GM12878 (cell line): ENCODE data around the gene PKP3. TPM values are rescaled to one million over a fixed set of nuclear protein-coding genes. Genes with fewer than 3 reads are reported as not detected.

Experiments
- ATAC-seq: fragments of 200-7000 bp; cut with Tn5 transposase; 3 replicates; pipeline ENCODE4 v1.9.1; 2020; ENCODE audit warnings: mild to moderate bottlenecking, moderate library complexity
- BruUV-seq: library from RNA; stranded (reverse); fragments of 400-500 nt; replicated peaks from 2 replicates; lab custom pipeline; 2021; lab: Mats Ljungman, UMichigan
- CTCF ChIA-PET: fragments of 300-600 bp; sonication (Branson Sonifier 250); formaldehyde crosslinking; extraction: SDS; loops from one replicate; lab custom pipeline; 2021; ENCODE audit warnings: inconsistent platforms; lab: Yijun Ruan, JAX
- POLR2A ChIA-PET: fragments of 350-600 bp; formaldehyde crosslinking; extraction: SDS; loops from one replicate; lab custom pipeline; 2021; ENCODE audit warnings: inconsistent platforms; lab: Charles Lee
- RAD21 ChIA-PET: fragments of 300-600 bp; sonication (Branson Sonifier 250); formaldehyde crosslinking; loops from one replicate; lab custom pipeline; 2023; ENCODE audit warnings: antibody characterized with exemption; ENCODE audit not compliant: unreplicated experiment; lab: Charles Lee
- SMC1A ChIA-PET: fragments of 300-600 bp; sonication (Branson Sonifier 250); formaldehyde crosslinking; loops from one replicate; lab custom pipeline; 2023; ENCODE audit not compliant: unreplicated experiment, uncharacterized antibody; lab: Charles Lee
- DNase-seq: peaks from one replicate; pipeline ENCODE4 v3.0.0-alpha.2; 2011; ENCODE audit warnings: low read depth, low spot score
- FAIRE-seq: peaks from 3 replicates; lab custom pipeline; 2011; peaks lifted over from hg19 to GRCh38; lab: Jason Lieb, UNC
- H2AFZ ChIP-seq: 2 replicates; pipeline ENCODE4 v1.6.0; 2011; ENCODE audit warnings: low read depth, low read length, control low read depth; ENCODE audit not compliant: control insufficient read depth
- H3K27ac ChIP-seq: 2 replicates; pipeline ENCODE4 v1.5.1; 2011; ENCODE audit warnings: control low read depth; ENCODE audit not compliant: control insufficient read depth, insufficient read depth
- H3K27me3 ChIP-seq, 2 experiments: replicated peaks in 1 of 2; 2 replicates each; pipeline versions ENCODE4 v1.6.0 to v1.6.1; 2011; ENCODE audit warnings: low read length in 1 of 2; ENCODE audit not compliant: control insufficient read depth in 2 of 2, insufficient read depth in 2 of 2
- H3K36me3 ChIP-seq, 2 experiments: 2 replicates each; pipeline ENCODE4 v1.5.1; 2011; ENCODE audit warnings: low read length in 1 of 2; ENCODE audit not compliant: control insufficient read depth in 2 of 2, insufficient read depth in 2 of 2
- H3K4me1 ChIP-seq: 2 replicates; pipeline ENCODE4 v1.6.1; 2011; ENCODE audit warnings: mild to moderate bottlenecking, low read length, moderate library complexity, mixed read lengths; ENCODE audit not compliant: control insufficient read depth, insufficient read depth
- H3K4me2 ChIP-seq: 2 replicates; pipeline ENCODE4 v1.6.0; 2011; ENCODE audit warnings: control low read depth; ENCODE audit not compliant: control insufficient read depth, insufficient read depth
- H3K4me3 ChIP-seq: fragments of 200-600 bp; sonication (generic); 2 replicates; pipeline ENCODE4 v1.5.1; 2016
- H3K79me2 ChIP-seq: 2 replicates; pipeline ENCODE4 v1.6.0; 2011; ENCODE audit warnings: low read length; ENCODE audit not compliant: control insufficient read depth, insufficient read depth
- H3K9ac ChIP-seq: 2 replicates; pipeline ENCODE4 v1.8.0; 2011; ENCODE audit warnings: low read length, control low read depth, mixed read lengths; ENCODE audit not compliant: control insufficient read depth, insufficient read depth
- H3K9me3 ChIP-seq: replicated peaks from 3 replicates; pipeline ENCODE4 v1.5.1; 2011; ENCODE audit warnings: mild to moderate bottlenecking, low read length; ENCODE audit not compliant: control insufficient read depth, insufficient read depth
- H4K20me1 ChIP-seq: 2 replicates; pipeline ENCODE4 v1.6.0; 2011; ENCODE audit not compliant: control insufficient read depth, insufficient read depth
- BACH1 ChIP-seq: fragments of 450-650 bp; IDR thresholded peaks from 2 replicates; pipeline ENCODE4 v1.6.1; 2017; ENCODE audit warnings: mild to moderate bottlenecking, borderline replicate concordance
- CBFB ChIP-seq: IDR thresholded peaks from 2 replicates; pipeline ENCODE4 v1.6.1; 2016; ENCODE audit warnings: antibody characterized with exemption, low read depth
- CHD2 ChIP-seq: IDR thresholded peaks from 2 replicates; pipeline ENCODE4 v1.6.1; 2011; ENCODE audit warnings: low read depth, low read length, improper control_type of control experiment, borderline replicate concordance
- EGR1 ChIP-seq, 2 experiments: IDR thresholded peaks; 1 replicate in 1 of 2; 2 replicates in 1 of 2; pipeline ENCODE4 v1.6.1; 2011 to 2012; ENCODE audit warnings: low read depth in 2 of 2, low read length in 2 of 2, borderline replicate concordance in 1 of 2, mild to moderate bottlenecking in 1 of 2, moderate library complexity in 1 of 2
- FOS ChIP-seq: IDR thresholded peaks from 3 replicates; pipeline ENCODE4 v1.6.1; 2011; ENCODE audit warnings: borderline replicate concordance; ENCODE audit not compliant: insufficient read length; ENCODE audit errors: extremely low read depth
- HDAC6 ChIP-seq: fragments of 200-600 bp; sonication (generic); IDR thresholded peaks from one replicate; pipeline ENCODE4 v1.8.0; 2017; ENCODE audit warnings: antibody characterized with exemption; ENCODE audit not compliant: unreplicated experiment
- JUNB ChIP-seq: IDR thresholded peaks from 2 replicates; pipeline ENCODE4 v1.6.1; 2016; ENCODE audit warnings: antibody characterized with exemption, mild to moderate bottlenecking
- NFIC ChIP-seq: IDR thresholded peaks from 2 replicates; pipeline ENCODE4 v1.6.1; 2012; ENCODE audit warnings: low read depth, mild to moderate bottlenecking, inconsistent platforms, low read length, moderate library complexity
- NR2F1 ChIP-seq: fragments of 450-650 bp; conservative IDR thresholded peaks from 2 replicates; pipeline ENCODE4 v1.6.1; 2017; ENCODE audit warnings: mild to moderate bottlenecking
- SRF ChIP-seq, 2 experiments: IDR thresholded peaks; 2 replicates each; pipeline ENCODE4 v1.6.1; 2011; ENCODE audit warnings: low read depth in 2 of 2, low read length in 2 of 2, mild to moderate bottlenecking in 1 of 2, moderate library complexity in 1 of 2
- TCF7 ChIP-seq: IDR thresholded peaks from 2 replicates; pipeline ENCODE4 v1.6.1; 2014; ENCODE audit warnings: antibody characterized with exemption, borderline replicate concordance
- ZNF622 ChIP-seq: fragments of 450-650 bp; IDR thresholded peaks from 2 replicates; pipeline ENCODE4 v1.6.1; 2017; ENCODE audit warnings: mild to moderate bottlenecking, inconsistent platforms
- WGBS: methylation state at CpG from one replicate; pipeline ENCODE4 v1.1.6; 2016; ENCODE audit warnings: low lambda C conversion rate; ENCODE audit not compliant: insufficient replicate concordance, insufficient coverage; ENCODE audit errors: missing lambda C conversion rate; 5-methylcytosine and 5-hydroxymethylcytosine counted together
- in situ Hi-C: fragments of 300-500 bp; cut with MboI; formaldehyde crosslinking; loops from 9 replicates; pipeline ENCODE4 v1.14.3; 2018; ENCODE audit warnings: mixed read lengths
- intact Hi-C: fragments of 100-400 bp; cut with micrococcal nuclease; formaldehyde crosslinking; loops from one replicate; pipeline ENCODE4 v1.14.2; 2022; ENCODE audit not compliant: unreplicated experiment
- polyA plus RNA-seq, 11 experiments: library from polyadenylated mRNA; depleted of rRNA in 4 of 11; unstranded in 6 of 11; stranded (reverse) in 5 of 11; fragments of >200 nt; fragmentation: Nextera tagmentation in 4 of 11; fragmentation: Illumina TruSeq in 1 of 11; extraction: Ambion mirVana in 4 of 11; extraction: Trizol in 1 of 11; gene quantifications; 1 replicate in 1 of 11; 2 replicates in 10 of 11; pipeline versions ENCODE4 v1.2.1 to v1.2.3, GENCODE V29; 2011 to 2016; ENCODE audit warnings: inconsistent platforms in 2 of 11, missing spikeins in 2 of 11, low read depth in 1 of 11
- total RNA-seq, 4 experiments: library from RNA; depleted of rRNA in 3 of 4; stranded (reverse); fragments of >200 nt in 3 of 4; fragmentation: Illumina TruSeq in 1 of 4; extraction: Trizol in 1 of 4; gene quantifications; 2 replicates each; pipeline versions ENCODE4 v1.2.1 to v1.2.3, GENCODE V29; 2013 to 2021
- TF ChIP-seq, protein P1 (sequence below): fragments of 450-650 bp; IDR thresholded peaks from 2 replicates; pipeline ENCODE4 v1.6.1; 2017; ENCODE audit warnings: borderline replicate concordance
- TF ChIP-seq, protein P2 (sequence below): fragments of 450-650 bp; formaldehyde crosslinking; IDR thresholded peaks from 2 replicates; pipeline ENCODE4 v1.4.0; 2020; ENCODE audit warnings: mild to moderate bottlenecking, moderate library complexity

The PKP3 gene
- total and polyA plus RNA-seq, 10 of the 15 experiments (the other 5 are each of a cell fraction or from before 2014, with no cell fraction given): 0.45 to 0.90 TPM; not detected in 8

DNA sequence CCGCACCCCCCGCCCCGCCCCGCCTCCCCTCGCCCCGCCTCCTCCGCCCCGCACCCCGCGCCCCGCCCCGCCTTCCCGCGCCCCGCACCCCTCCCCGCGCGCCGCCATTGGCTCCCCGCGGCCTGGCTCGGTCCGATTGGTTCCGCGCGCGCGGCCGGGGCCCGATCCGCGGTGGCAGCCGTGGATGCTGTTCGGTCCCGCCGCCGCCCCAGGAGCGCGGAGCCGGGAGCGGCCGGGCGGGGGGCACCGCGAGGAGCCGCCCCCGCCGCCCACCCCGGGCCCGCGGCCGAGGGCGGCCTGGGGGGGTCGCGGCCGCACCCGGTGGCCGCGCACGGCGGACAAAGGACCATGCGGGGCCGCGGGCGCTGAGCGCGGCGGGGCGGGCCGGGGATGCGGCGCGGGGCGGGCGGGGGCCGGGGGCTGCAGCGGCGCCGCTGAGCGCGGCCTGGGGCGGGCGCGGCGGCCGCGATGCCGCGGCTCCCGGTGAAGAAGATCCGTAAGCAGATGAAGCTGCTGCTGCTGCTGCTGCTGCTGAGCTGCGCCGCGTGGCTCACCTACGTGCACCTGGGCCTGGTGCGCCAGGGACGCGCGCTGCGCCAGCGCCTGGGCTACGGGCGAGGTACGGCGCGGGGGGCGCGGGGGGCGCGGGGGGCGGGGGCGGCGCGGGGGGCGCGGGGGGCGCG lies 24.5 kb upstream of the PKP3 start, which contains the start of gene B4GALNT4:
TSS of gene B4GALNT4 (plus strand) at position 164 of the 683 bp plus-strand sequence. CDS start at position 469, 305 bp downstream.
- H4K20me1 ChIP-seq: no peaks in the 10 kb centered on the region
- intact Hi-C loops: no loop called here
- no TSS peak for BruUV-seq
- DNase-seq: no peak
- H3K4me1 ChIP-seq: no peaks in the 10 kb centered on the region
- in situ Hi-C loops: loop anchor here (10.0 kb wide), 1 partner anchor 165 kb away; the partner anchor contains the start of genes BET1L and RIC8A
- ChIA-PET SMC1A (no interaction called here), POLR2A (no interaction called here), CTCF (no interaction called here), RAD21 (no interaction called here)
- TF ChIP-seq HDAC6: no peak
- TF ChIP-seq EGR1 (IDR thresholded peaks at IDR 0.05; ENCODE audit: borderline replicate concordance in 1 of 2, low read depth in 2 of 2, low read length in 2 of 2): no peak
- TF ChIP-seq SRF (IDR thresholded peaks at IDR 0.05; ENCODE audit: low read depth in 2 of 2, low read length in 2 of 2): no peak
- TF ChIP-seq, protein P1, sequence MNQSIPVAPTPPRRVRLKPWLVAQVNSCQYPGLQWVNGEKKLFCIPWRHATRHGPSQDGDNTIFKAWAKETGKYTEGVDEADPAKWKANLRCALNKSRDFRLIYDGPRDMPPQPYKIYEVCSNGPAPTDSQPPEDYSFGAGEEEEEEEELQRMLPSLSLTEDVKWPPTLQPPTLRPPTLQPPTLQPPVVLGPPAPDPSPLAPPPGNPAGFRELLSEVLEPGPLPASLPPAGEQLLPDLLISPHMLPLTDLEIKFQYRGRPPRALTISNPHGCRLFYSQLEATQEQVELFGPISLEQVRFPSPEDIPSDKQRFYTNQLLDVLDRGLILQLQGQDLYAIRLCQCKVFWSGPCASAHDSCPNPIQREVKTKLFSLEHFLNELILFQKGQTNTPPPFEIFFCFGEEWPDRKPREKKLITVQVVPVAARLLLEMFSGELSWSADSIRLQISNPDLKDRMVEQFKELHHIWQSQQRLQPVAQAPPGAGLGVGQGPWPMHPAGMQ: no peak
- no peak for TF ChIP-seq JUNB
- TF ChIP-seq BACH1: no peak
- no peak for TF ChIP-seq ZNF622
- TF ChIP-seq CHD2: no peak
- TF ChIP-seq NFIC: no peak
- TF ChIP-seq FOS: no peak
- TF ChIP-seq CBFB: no peak
- TF ChIP-seq NR2F1: no peak
- TF ChIP-seq TCF7: no peak
- TF ChIP-seq, protein P2, sequence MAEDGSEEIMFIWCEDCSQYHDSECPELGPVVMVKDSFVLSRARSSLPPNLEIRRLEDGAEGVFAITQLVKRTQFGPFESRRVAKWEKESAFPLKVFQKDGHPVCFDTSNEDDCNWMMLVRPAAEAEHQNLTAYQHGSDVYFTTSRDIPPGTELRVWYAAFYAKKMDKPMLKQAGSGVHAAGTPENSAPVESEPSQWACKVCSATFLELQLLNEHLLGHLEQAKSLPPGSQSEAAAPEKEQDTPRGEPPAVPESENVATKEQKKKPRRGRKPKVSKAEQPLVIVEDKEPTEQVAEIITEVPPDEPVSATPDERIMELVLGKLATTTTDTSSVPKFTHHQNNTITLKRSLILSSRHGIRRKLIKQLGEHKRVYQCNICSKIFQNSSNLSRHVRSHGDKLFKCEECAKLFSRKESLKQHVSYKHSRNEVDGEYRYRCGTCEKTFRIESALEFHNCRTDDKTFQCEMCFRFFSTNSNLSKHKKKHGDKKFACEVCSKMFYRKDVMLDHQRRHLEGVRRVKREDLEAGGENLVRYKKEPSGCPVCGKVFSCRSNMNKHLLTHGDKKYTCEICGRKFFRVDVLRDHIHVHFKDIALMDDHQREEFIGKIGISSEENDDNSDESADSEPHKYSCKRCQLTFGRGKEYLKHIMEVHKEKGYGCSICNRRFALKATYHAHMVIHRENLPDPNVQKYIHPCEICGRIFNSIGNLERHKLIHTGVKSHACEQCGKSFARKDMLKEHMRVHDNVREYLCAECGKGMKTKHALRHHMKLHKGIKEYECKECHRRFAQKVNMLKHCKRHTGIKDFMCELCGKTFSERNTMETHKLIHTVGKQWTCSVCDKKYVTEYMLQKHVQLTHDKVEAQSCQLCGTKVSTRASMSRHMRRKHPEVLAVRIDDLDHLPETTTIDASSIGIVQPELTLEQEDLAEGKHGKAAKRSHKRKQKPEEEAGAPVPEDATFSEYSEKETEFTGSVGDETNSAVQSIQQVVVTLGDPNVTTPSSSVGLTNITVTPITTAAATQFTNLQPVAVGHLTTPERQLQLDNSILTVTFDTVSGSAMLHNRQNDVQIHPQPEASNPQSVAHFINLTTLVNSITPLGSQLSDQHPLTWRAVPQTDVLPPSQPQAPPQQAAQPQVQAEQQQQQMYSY (CRISPR knock-in tag): no peak
- FAIRE-seq: no peak
- 73% methylated on average over 3 of the region's 118 CpGs for WGBS
- no peaks in the 10 kb centered on the region for H3K79me2 ChIP-seq
- no peak for ATAC-seq
- H3K4me2 ChIP-seq: no peak within 1 kb of the TSS
- no peak within 1 kb of the TSS for H3K4me3 ChIP-seq
- H3K9ac ChIP-seq: no peak within 1 kb of the TSS
- peaks cover 4 to 8% of the 10 kb centered on the region in 2 experiments; a peak in 3 of 4 replicates for H3K27me3 ChIP-seq
- no peaks in the 10 kb centered on the region for H3K9me3 ChIP-seq
- no peak within 1 kb of the TSS for H3K27ac ChIP-seq
- no peaks in the 10 kb centered on the region for H3K36me3 ChIP-seq
- no peak within 1 kb of the TSS for H2AFZ ChIP-seq
